Measurements from ENCODE around the gene RNF214.
"Not testable (repeated sequence)": the region's sequence is repeated elsewhere in the genome, so short reads cannot be mapped to it uniquely, and the experiment has no call there.

RNF214 gene

DNA sequence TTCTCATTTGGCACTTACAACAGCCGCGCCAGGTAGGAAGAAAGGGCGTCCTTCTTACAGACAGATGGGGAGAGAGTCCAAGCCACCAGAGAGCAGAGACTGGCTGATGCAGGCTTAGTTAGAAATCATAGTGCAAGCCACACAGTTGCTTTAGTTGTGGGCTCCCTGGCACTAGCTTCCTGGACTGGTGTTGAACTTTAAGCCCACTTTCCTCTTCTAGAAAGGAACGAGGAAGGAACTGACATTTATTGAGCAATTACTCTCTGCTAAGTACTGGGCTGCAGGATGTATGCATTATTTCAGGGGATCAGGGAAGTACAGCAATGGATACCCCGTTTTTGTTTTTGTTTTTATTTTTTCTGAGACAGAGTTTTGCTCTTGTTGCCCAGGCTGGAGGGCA lies 80.6 kb downstream of the RNF214 start:
- Histone ChIP-seq H3K27ac (ENCODE audit: low read depth, low read length) (no peak overlapping the region), H3K4me3 (ENCODE audit: low read depth in 1 of 2, low read length in 2 of 2) (no peak overlapping the region), H3K9ac (ENCODE audit: low read depth in 1 of 2, low read length in 2 of 2) (no peak overlapping the region), H3K27me3 (ENCODE audit: control insufficient read depth in 1 of 2, insufficient read depth in 2 of 2, low read length in 2 of 2) (peaks cover 0 to 3% of the 10 kb centered on the region in 2 donors), H3K9me3 (ENCODE audit: control insufficient read depth in 1 of 2, low read length in 2 of 2) (no peaks in the 10 kb centered on the region), H3K36me3 (ENCODE audit: control insufficient read depth in 1 of 2, insufficient read depth in 2 of 2, low read length in 2 of 2) (no peaks in the 10 kb centered on the region), H3K4me1 (ENCODE audit: control insufficient read depth in 1 of 2, insufficient read depth in 2 of 2, low read length in 2 of 2) (peaks cover 8 to 15% of the 10 kb centered on the region in 2 donors)

DNA sequence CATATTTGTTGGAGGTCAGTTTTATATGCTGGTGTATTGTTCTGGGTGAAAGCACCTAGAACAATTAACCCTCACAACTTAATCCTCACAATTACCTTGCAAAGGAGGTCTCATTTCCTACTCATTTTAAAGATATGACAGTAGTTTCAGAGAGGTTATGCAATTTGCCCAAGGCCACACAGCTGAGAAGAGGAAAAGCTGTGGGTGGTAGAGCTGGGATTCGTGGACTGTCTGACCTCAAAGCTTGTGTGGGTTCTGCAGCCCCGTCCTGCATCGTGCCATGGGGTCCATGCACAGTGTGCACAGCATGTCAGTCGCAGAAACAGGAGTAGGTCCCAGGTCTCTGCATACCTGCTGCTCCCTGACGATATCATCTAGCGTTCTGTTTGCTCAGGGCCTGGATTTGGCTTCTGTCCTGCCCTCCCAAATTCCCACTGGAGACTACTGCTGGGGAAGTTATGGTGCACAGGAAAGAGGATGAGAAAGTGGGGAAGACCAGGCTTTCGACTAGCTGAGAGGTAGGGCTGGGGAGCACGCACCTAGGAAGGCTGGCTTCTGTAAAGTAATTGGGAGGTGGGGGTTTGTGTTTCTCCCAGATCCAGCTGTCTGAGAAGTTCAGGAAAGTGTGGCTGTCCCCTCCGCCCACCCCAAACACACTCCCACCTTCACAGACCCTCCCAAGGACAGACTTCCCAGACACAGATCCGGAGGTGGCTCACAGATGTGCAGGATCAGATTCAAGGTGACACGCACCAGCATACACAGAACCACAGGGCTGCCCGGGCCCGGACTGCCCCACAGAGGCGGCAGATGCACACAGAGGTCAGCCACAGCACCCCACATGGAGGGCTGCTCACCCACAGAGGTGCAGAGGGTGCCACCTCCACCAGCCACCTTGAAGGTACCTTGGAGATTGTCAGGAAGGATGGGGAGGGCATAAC lies 81.6 kb downstream of the RNF214 start:
- H3K27me3 ChIP-seq (ENCODE audit: control insufficient read depth in 1 of 2, insufficient read depth in 2 of 2, low read length in 2 of 2): peaks cover 0 to 3% of the 10 kb centered on the region in 2 donors
- no peaks in the 10 kb centered on the region for H3K36me3 ChIP-seq (ENCODE audit: control insufficient read depth in 1 of 2, insufficient read depth in 2 of 2, low read length in 2 of 2)
- H3K4me1 ChIP-seq (ENCODE audit: control insufficient read depth in 1 of 2, insufficient read depth in 2 of 2, low read length in 2 of 2): peaks cover 8 to 15% of the 10 kb centered on the region in 2 donors
- no peaks in the 10 kb centered on the region for H3K9me3 ChIP-seq (ENCODE audit: control insufficient read depth in 1 of 2, low read length in 2 of 2)
- H3K4me3 ChIP-seq (ENCODE audit: low read depth in 1 of 2, low read length in 2 of 2): no peak overlapping the region
- no peak overlapping the region for H3K9ac ChIP-seq (ENCODE audit: low read depth in 1 of 2, low read length in 2 of 2)
- no peak overlapping the region for H3K27ac ChIP-seq (ENCODE audit: low read depth, low read length)

GRCh38 chr11:117314840-117315239 lies 82.4 kb downstream of the RNF214 start:
- H3K27me3 ChIP-seq (ENCODE audit: control insufficient read depth in 1 of 2, insufficient read depth in 2 of 2, low read length in 2 of 2): peaks cover 0 to 3% of the 10 kb centered on the region in 2 donors
- H3K9ac ChIP-seq (ENCODE audit: low read depth in 1 of 2, low read length in 2 of 2): peak overlapping the region; percentile 59 to 63
- H3K9me3 ChIP-seq (ENCODE audit: control insufficient read depth in 1 of 2, low read length in 2 of 2): no peaks in the 10 kb centered on the region
- H3K36me3 ChIP-seq (ENCODE audit: control insufficient read depth in 1 of 2, insufficient read depth in 2 of 2, low read length in 2 of 2): no peaks in the 10 kb centered on the region
- peak overlapping the region; percentile 84 to 86 for H3K4me3 ChIP-seq (ENCODE audit: low read depth in 1 of 2, low read length in 2 of 2)
- H3K4me1 ChIP-seq (ENCODE audit: control insufficient read depth in 1 of 2, insufficient read depth in 2 of 2, low read length in 2 of 2): peaks cover 8 to 15% of the 10 kb centered on the region in 2 donors
- H3K27ac ChIP-seq (ENCODE audit: low read depth, low read length): no peak overlapping the region

- Histone ChIP-seq H3K4me3 (ENCODE audit: low read depth in 1 of 2, low read length in 2 of 2) (peak overlapping the region; percentile 84 to 86), H3K27ac (ENCODE audit: low read depth, low read length) (no peak overlapping the region), H3K36me3 (ENCODE audit: control insufficient read depth in 1 of 2, insufficient read depth in 2 of 2, low read length in 2 of 2) (no peaks in the 10 kb centered on the region), H3K27me3 (ENCODE audit: control insufficient read depth in 1 of 2, insufficient read depth in 2 of 2, low read length in 2 of 2) (peaks cover 0 to 3% of the 10 kb centered on the region in 2 donors), H3K4me1 (ENCODE audit: control insufficient read depth in 1 of 2, insufficient read depth in 2 of 2, low read length in 2 of 2) (peaks cover 8 to 15% of the 10 kb centered on the region in 2 donors), H3K9ac (ENCODE audit: low read depth in 1 of 2, low read length in 2 of 2) (peak overlapping the region; percentile 59 to 63), H3K9me3 (ENCODE audit: control insufficient read depth in 1 of 2, low read length in 2 of 2) (no peaks in the 10 kb centered on the region)
These were observed 83.1 kb downstream of the RNF214 start for GRCh38 chr11:117315285-117316196.

GRCh38 chr11:117316197-117316961 lies 83.9 kb downstream of the RNF214 start, which contains the start of gene BACE1:
TSS of gene BACE1 (minus strand) at chr11:117316256. CDS start at chr11:117315795, 461 bp downstream.
- Histone ChIP-seq H3K4me1 (ENCODE audit: control insufficient read depth in 1 of 2, insufficient read depth in 2 of 2, low read length in 2 of 2) (peaks cover 8 to 15% of the 10 kb centered on the region in 2 donors), H3K4me3 (ENCODE audit: low read depth in 1 of 2, low read length in 2 of 2) (peak within 1 kb of the TSS; percentile 84 to 86), H3K27me3 (ENCODE audit: control insufficient read depth in 1 of 2, insufficient read depth in 2 of 2, low read length in 2 of 2) (peaks cover 0 to 3% of the 10 kb centered on the region in 2 donors), H3K9ac (ENCODE audit: low read depth in 1 of 2, low read length in 2 of 2) (peak within 1 kb of the TSS; percentile 59 to 63), H3K36me3 (ENCODE audit: control insufficient read depth in 1 of 2, insufficient read depth in 2 of 2, low read length in 2 of 2) (no peaks in the 10 kb centered on the region), H3K27ac (ENCODE audit: low read depth, low read length) (no peak within 1 kb of the TSS), H3K9me3 (ENCODE audit: control insufficient read depth in 1 of 2, low read length in 2 of 2) (no peaks in the 10 kb centered on the region)

GRCh38 chr11:117318738-117319137 lies 86.3 kb downstream of the RNF214 start:
- Histone ChIP-seq H3K9me3 (ENCODE audit: control insufficient read depth in 1 of 2, low read length in 2 of 2) (no peaks in the 10 kb centered on the region), H3K27ac (ENCODE audit: low read depth, low read length) (no peak overlapping the region), H3K4me1 (ENCODE audit: control insufficient read depth in 1 of 2, insufficient read depth in 2 of 2, low read length in 2 of 2) (peaks cover 8 to 15% of the 10 kb centered on the region in 2 donors), H3K27me3 (ENCODE audit: control insufficient read depth in 1 of 2, insufficient read depth in 2 of 2, low read length in 2 of 2) (peaks cover 0 to 3% of the 10 kb centered on the region in 2 donors), H3K36me3 (ENCODE audit: control insufficient read depth in 1 of 2, insufficient read depth in 2 of 2, low read length in 2 of 2) (no peaks in the 10 kb centered on the region), H3K9ac (ENCODE audit: low read depth in 1 of 2, low read length in 2 of 2) (no peak overlapping the region), H3K4me3 (ENCODE audit: low read depth in 1 of 2, low read length in 2 of 2) (no peak overlapping the region)

DNA sequence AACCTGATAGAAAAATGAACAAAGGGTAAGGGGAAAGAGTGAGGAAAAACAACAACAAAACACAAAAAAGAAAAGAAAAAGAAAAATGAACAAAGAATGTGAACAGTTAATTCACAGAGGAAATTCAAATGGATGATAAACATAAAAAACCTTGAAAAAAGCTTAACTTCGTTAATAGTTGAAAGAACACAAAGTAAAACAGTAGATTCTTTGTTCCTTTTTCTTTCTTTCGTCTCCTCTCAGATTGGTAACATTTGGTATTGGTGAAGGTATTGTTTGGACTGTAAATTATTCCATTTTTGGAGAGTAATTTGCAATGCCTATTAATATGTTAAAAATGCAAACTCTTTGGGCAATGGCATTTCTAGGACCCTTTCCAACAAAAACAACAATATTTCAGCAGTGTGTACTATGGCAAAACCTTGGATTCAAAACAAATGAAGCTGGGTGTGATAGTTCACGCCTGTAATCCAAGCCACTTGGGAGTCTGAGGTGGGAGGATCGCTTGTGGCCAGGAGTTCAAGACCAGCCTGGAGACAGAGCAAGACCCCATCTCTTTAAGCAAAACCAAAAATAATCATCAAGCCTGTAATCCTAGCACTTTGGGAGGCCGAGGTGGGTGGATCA lies 86.9 kb downstream of the RNF214 start:
- Histone ChIP-seq H3K36me3 (ENCODE audit: control insufficient read depth in 1 of 2, insufficient read depth in 2 of 2, low read length in 2 of 2) (no peaks in the 10 kb centered on the region), H3K27ac (ENCODE audit: low read depth, low read length) (no peak overlapping the region), H3K9ac (ENCODE audit: low read depth in 1 of 2, low read length in 2 of 2) (no peak overlapping the region), H3K4me3 (ENCODE audit: low read depth in 1 of 2, low read length in 2 of 2) (no peak overlapping the region), H3K4me1 (ENCODE audit: control insufficient read depth in 1 of 2, insufficient read depth in 2 of 2, low read length in 2 of 2) (peaks cover 8 to 15% of the 10 kb centered on the region in 2 donors), H3K27me3 (ENCODE audit: control insufficient read depth in 1 of 2, insufficient read depth in 2 of 2, low read length in 2 of 2) (peaks cover 0 to 3% of the 10 kb centered on the region in 2 donors), H3K9me3 (ENCODE audit: control insufficient read depth in 1 of 2, low read length in 2 of 2) (no peaks in the 10 kb centered on the region)

DNA sequence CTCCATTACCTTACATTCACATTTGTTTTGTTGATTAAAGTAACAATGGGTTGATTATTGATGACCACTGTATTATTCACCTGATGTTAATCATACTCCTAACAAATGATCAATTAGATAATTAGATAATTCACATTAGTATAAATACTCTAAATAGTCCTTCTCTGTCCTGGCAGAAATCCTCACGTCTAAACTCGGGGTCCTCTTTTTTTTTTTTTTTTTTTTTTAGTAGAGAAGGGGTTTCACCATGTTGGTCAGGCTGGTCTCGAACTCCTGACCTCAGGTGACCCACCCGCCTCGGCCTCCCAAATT lies 94.7 kb downstream of the RNF214 start:
- Histone ChIP-seq H3K9ac (ENCODE audit: low read depth in 1 of 2, low read length in 2 of 2) (peak overlapping the region in 1 of 2 donors; percentile 56), H3K4me3 (ENCODE audit: low read depth in 1 of 2, low read length in 2 of 2) (peak overlapping the region in 1 of 2 donors; percentile 85)
- not testable (repeated sequence) for H3K36me3 ChIP-seq (ENCODE audit: control insufficient read depth in 1 of 2, insufficient read depth in 2 of 2, low read length in 2 of 2); H3K4me1 ChIP-seq (ENCODE audit: control insufficient read depth in 1 of 2, insufficient read depth in 2 of 2, low read length in 2 of 2); H3K27ac ChIP-seq (ENCODE audit: low read depth, low read length); H3K27me3 ChIP-seq (ENCODE audit: control insufficient read depth in 1 of 2, insufficient read depth in 2 of 2, low read length in 2 of 2); H3K9me3 ChIP-seq (ENCODE audit: control insufficient read depth in 1 of 2, low read length in 2 of 2)

DNA sequence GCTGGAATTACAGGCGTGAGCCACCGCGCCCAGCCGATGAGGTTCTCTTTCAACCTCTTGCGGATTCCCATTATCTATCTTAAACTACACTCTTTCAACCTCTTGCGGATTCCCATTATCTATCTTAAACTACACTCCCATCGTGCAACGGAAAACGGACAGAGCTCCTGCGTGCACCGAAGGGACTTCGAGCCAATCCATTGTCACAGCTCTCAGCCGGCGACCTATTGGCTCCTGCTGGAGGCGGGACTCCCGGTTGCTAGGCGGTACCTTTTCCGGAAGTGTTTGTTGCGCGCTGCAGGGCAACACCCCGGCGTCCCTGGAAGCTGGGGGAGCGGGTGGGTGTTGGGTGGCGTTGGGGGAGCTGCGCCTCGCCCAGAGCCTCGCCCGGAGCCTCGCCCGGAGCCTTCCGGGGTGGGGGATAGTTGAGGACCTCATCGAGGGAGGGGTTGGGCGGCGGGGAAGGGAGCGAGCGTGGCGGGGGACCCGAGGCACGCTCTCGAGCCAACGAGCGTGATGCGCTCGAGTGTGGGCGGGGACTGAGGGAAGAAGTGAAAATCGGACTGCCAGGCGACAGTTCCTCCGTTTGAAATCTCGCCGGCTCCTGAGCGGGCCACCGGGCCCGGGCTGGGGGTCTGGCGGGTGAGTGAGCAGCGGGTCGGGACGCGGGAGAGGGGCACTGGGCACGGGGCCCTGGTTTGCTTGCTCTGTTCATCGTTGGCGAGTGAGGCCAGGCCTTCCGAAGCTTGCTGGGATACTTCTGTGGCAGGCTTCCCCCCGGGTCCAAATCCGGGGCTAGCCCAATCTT lies 95.3 kb downstream of the RNF214 start, which contains the start of gene CEP164:
Gene CEP164 (plus strand): TSS at position 288 of the 808 bp plus-strand sequence. CDS start 10,733 bp downstream, outside the sequence.
- Histone ChIP-seq H3K4me1 (ENCODE audit: control insufficient read depth in 1 of 2, insufficient read depth in 2 of 2, low read length in 2 of 2) (peaks cover 9 to 10% of the 10 kb centered on the region in 2 donors), H3K27ac (ENCODE audit: low read depth, low read length) (peak within 1 kb of the TSS; percentile 89), H3K4me3 (ENCODE audit: low read depth in 1 of 2, low read length in 2 of 2) (peak within 1 kb of the TSS; percentile 85 to 92), H3K36me3 (ENCODE audit: control insufficient read depth in 1 of 2, insufficient read depth in 2 of 2, low read length in 2 of 2) (no peaks in the 10 kb centered on the region), H3K27me3 (ENCODE audit: control insufficient read depth in 1 of 2, insufficient read depth in 2 of 2, low read length in 2 of 2) (no peaks in the 10 kb centered on the region), H3K9ac (ENCODE audit: low read depth in 1 of 2, low read length in 2 of 2) (peak within 1 kb of the TSS; percentile 56 to 69), H3K9me3 (ENCODE audit: control insufficient read depth in 1 of 2, low read length in 2 of 2) (no peaks in the 10 kb centered on the region)
